ENCODE results near the gene NR4A2. TPM values are rescaled to one million over a fixed set of nuclear protein-coding genes. Genes with fewer than 3 reads are reported as not detected.

Gene NR4A2
- total and polyA plus RNA-seq, 2 experiments from 2014 or later, result 0.35 to 0.36 TPM

DNA sequence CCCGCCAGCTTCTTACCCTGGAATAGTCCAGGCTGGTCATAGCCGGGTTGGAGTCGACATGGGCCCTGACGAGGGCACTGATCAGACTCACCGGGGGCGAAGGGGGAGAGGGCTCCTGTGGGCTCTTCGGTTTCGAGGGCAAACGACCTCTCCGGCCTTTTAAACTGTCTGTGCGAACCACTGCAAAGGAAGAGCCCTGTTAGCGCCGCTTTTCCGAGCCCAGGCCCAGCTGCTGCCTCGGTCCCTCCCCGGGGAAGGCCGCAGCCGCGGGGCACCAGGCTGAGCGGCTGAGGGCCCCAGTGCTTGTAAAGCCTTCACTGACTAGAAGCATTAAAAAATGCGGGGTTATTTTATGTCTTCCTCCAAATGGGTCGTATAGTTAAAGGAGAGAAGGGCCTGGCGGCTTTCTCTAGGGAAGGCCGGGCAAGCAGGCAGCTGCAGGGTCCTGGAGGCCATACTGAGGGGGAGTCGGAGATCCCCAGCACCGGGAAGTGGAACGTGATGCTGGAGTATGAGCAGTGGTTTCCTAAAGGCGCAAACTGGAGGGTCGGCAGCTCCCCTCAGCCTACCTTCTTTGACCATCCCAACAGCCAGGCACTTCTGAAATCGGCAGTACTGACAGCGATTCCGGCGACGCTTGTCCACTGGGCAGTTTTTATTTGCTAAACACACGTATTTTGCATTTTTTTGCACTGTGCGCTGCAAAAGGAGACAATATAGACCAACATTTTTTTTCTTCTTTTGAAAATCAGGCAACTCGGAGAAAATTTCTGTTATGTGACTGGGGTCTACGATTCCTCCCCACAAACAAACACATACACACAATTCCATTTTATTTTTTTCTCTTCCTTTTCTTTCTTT is 4.5 kb downstream of the NR4A2 start:
- Histone ChIP-seq H3K27ac (no peak overlapping the region), H3K27me3 (peaks cover 94% of the 10 kb centered on the region), H3K4me1 (ENCODE audit: low read depth) (no peaks in the 10 kb centered on the region), H3K36me3 (no peaks in the 10 kb centered on the region), H3K4me3 (no peak overlapping the region), H3K9me3 (ENCODE audit: low read depth) (no peaks in the 10 kb centered on the region)
- TF ChIP-seq, protein P1, sequence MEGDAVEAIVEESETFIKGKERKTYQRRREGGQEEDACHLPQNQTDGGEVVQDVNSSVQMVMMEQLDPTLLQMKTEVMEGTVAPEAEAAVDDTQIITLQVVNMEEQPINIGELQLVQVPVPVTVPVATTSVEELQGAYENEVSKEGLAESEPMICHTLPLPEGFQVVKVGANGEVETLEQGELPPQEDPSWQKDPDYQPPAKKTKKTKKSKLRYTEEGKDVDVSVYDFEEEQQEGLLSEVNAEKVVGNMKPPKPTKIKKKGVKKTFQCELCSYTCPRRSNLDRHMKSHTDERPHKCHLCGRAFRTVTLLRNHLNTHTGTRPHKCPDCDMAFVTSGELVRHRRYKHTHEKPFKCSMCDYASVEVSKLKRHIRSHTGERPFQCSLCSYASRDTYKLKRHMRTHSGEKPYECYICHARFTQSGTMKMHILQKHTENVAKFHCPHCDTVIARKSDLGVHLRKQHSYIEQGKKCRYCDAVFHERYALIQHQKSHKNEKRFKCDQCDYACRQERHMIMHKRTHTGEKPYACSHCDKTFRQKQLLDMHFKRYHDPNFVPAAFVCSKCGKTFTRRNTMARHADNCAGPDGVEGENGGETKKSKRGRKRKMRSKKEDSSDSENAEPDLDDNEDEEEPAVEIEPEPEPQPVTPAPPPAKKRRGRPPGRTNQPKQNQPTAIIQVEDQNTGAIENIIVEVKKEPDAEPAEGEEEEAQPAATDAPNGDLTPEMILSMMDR (IDR thresholded peaks at IDR 0.05; ENCODE audit: low read depth, low read length), result no peak
- DNase-seq (ENCODE audit: low read depth in 1 of 2, low spot score in 1 of 2), result peak in 1 of 2 donors; percentile 9

DNA sequence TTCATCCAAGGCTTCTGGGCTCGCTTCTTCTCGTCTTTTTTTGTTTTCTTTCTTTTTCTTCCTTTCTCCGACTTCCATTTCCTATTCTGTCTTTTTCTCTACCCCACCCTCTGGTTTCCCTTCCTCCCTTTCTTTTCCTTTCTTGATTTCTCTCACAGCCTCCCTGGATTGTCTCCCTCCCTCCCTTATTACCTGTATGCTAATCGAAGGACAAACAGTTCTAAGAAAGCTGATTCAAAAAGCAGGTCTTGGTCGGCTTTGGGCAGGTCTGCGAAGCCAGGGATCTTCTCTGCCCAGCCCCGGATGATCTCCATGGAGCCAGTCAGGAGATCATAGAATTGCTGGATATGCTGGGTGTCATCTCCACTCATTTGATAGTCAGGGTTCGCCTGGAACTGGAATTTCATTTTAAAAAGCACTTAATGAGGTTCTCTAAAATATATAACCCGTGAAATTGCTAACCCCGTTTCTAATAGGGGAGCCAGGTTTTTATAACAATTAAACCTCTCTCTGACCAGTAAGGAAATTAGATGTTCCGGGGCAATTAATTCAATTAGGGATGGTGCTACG is 5.9 kb downstream of the NR4A2 start:
- DNase-seq (ENCODE audit: low read depth in 1 of 2, low spot score in 1 of 2), result no peak
- H3K4me3 ChIP-seq, result no peak overlapping the region

DNA sequence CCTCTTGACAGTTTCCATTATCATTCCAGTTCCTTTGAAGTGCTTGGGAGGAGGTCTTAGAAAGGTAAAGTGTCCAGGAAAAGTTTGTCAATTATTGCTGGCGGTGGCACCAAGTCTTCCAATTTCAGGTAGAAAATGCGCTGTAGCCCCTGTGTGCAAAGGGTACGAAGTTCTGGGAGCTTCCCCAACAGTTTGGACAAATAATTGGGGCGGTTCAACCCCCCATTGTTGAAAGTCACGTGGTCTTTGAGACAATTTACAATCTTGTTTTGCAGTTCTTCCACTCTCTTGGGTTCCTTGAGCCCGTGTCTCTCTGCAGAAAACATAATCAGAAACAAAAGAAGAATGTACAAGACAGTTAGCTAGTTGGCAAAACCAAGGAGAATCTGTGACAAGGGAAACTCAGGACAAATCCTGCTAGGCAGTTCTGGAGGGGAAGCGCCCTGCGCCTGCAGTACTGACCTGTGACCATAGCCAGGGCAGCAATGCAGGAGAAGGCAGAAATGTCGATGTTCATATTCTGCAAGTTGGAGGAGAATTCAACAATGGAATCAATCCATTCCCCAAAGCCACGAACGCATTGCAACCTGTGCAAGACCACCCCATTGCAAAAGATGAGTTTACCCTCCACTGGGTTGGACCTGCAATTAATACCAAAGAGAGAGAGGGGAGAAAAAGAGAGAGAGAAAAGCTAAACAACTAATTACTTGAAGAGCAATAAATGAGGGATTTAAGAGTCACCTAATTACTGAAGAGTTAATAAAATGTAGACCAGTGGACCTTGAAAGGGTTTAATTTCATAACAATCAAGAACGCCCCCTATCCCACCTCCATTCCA is 6.6 kb downstream of the NR4A2 start:
- DNase-seq (ENCODE audit: low read depth in 1 of 2, low spot score in 1 of 2), result no peak
- Histone ChIP-seq H3K4me1 (ENCODE audit: low read depth) (peaks cover 11% of the 10 kb centered on the region), H3K27ac (no peak overlapping the region), H3K27me3 (peaks cover 100% of the 10 kb centered on the region), H3K4me3 (no peak overlapping the region), H3K9me3 (ENCODE audit: low read depth) (no peaks in the 10 kb centered on the region), H3K36me3 (no peaks in the 10 kb centered on the region)
- TF ChIP-seq, protein P1 (IDR thresholded peaks at IDR 0.05; ENCODE audit: low read depth, low read length), result no peak

More for the DNA sequence above, 5.9 kb downstream of the NR4A2 start:
- H3K27me3 ChIP-seq, result peaks cover 100% of the 10 kb centered on the region
- no peaks in the 10 kb centered on the region for H3K9me3 ChIP-seq (ENCODE audit: low read depth)
- no peak overlapping the region for H3K27ac ChIP-seq
- H3K36me3 ChIP-seq, result no peaks in the 10 kb centered on the region
- H3K4me1 ChIP-seq (ENCODE audit: low read depth), result peaks cover 9% of the 10 kb centered on the region
- TF ChIP-seq, protein P1 (IDR thresholded peaks at IDR 0.05; ENCODE audit: low read depth, low read length), result no peak

DNA sequence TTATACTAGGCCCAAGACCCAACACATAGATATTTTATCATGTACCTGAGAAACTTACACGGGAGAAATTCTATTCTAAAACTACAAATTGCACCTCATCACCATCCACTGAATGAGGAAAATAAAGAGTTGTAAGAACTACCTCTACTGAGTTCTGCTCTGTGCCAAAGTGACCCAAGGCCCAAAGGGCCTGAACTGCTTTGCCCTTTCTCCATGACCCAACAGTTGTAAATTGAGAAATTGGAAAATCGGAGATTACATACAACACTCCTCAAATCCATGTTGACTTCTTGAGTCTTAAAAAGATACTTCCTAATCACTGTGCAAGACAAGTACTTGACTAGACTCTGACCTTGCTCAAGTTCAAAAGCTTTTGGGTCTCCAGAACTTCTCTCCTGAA is 8.8 kb downstream of the NR4A2 start:
- no peaks in the 10 kb centered on the region for H3K36me3 ChIP-seq
- H3K9me3 ChIP-seq (ENCODE audit: low read depth), result no peaks in the 10 kb centered on the region
- H3K27ac ChIP-seq, result no peak overlapping the region
- TF ChIP-seq, protein P1 (IDR thresholded peaks at IDR 0.05; ENCODE audit: low read depth, low read length), result no peak
- no peak overlapping the region for H3K4me3 ChIP-seq
- peaks cover 99% of the 10 kb centered on the region for H3K27me3 ChIP-seq
- DNase-seq (ENCODE audit: low read depth in 1 of 2, low spot score in 1 of 2), result no peak
- H3K4me1 ChIP-seq (ENCODE audit: low read depth), result peaks cover 11% of the 10 kb centered on the region

DNA sequence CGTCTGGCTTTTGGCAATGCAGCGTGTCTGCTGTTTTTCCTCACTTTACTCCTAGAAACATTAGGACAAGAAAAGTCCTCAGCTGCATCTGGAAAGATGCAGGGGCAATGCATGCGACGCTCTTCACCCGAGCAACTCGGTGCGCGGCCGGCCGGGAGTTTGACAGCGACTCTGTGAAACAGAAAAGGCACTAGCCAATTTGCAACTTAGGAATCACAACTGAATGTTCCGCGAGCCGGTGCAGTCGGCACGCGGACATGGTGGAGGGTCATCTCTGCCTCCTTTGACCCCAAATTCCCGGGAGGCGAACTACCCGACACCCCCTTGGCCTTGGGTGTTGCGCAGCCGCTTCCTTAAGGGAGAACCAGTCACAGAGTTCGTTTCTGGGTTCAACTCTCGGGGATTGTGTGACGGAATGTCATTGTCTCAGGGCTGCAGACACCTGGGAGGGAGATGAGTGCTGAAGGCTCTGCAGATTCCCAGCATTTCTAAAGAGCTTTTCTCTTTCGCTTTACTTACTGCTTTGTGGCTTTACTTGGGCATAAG is 9.8 kb downstream of the NR4A2 start:
- Histone ChIP-seq H3K36me3 (no peaks in the 10 kb centered on the region), H3K27me3 (peaks cover 98% of the 10 kb centered on the region), H3K27ac (no peak overlapping the region), H3K4me3 (peak overlapping the region; percentile 14), H3K4me1 (ENCODE audit: low read depth) (peaks cover 11% of the 10 kb centered on the region), H3K9me3 (ENCODE audit: low read depth) (no peaks in the 10 kb centered on the region)
- TF ChIP-seq, protein P1 (IDR thresholded peaks at IDR 0.05; ENCODE audit: low read depth, low read length), result no peak
- peak in 1 of 2 donors; percentile 50 for DNase-seq (ENCODE audit: low read depth in 1 of 2, low spot score in 1 of 2)

Measured in cardiac muscle cell (in vitro differentiated cells and primary cell).